ENCODE results near the gene MAP3K7CL.

DNA sequence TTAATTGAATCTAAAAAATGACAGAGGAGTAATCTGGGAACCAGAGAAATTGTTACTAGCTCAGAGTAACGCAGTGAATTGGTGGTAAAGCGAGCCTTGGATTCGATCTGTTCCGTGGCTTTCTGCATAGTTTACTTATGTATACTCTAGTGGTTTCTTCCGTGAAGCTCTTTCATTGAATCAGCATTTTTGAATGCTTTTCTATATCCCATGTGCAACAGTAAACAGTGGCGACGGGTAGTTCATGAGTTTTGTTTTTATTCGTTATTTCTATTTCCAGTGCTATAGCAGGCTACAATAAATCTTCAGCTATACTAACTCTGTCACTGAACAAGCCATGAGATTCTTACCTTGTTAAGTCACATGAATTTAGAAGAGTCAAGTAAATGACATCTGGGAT, 14.5 kb upstream of the MAP3K7CL start:
- TF ChIP-seq, protein P1, sequence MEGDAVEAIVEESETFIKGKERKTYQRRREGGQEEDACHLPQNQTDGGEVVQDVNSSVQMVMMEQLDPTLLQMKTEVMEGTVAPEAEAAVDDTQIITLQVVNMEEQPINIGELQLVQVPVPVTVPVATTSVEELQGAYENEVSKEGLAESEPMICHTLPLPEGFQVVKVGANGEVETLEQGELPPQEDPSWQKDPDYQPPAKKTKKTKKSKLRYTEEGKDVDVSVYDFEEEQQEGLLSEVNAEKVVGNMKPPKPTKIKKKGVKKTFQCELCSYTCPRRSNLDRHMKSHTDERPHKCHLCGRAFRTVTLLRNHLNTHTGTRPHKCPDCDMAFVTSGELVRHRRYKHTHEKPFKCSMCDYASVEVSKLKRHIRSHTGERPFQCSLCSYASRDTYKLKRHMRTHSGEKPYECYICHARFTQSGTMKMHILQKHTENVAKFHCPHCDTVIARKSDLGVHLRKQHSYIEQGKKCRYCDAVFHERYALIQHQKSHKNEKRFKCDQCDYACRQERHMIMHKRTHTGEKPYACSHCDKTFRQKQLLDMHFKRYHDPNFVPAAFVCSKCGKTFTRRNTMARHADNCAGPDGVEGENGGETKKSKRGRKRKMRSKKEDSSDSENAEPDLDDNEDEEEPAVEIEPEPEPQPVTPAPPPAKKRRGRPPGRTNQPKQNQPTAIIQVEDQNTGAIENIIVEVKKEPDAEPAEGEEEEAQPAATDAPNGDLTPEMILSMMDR (IDR thresholded peaks at IDR 0.05; ENCODE audit: insufficient read depth, low read depth, low read length): no peak
- no peak for TF ChIP-seq EZH2 (IDR thresholded peaks at IDR 0.05; ENCODE audit: insufficient read depth, low read length)
